NCI-H2196 treated with DMSO at 0.1 percent for 48 hours (cell line): ENCODE data around the gene NIPSNAP2.
"Not testable (repeated sequence)": the region's sequence is repeated elsewhere in the genome, so short reads cannot be mapped to it uniquely, and the experiment has no call there.

Experiments used
- DNase-seq: peaks from one replicate; lab custom pipeline; 2025; ENCODE audit not compliant: unreplicated experiment; lab: John Stamatoyannopoulos, UW

Gene NIPSNAP2

DNA sequence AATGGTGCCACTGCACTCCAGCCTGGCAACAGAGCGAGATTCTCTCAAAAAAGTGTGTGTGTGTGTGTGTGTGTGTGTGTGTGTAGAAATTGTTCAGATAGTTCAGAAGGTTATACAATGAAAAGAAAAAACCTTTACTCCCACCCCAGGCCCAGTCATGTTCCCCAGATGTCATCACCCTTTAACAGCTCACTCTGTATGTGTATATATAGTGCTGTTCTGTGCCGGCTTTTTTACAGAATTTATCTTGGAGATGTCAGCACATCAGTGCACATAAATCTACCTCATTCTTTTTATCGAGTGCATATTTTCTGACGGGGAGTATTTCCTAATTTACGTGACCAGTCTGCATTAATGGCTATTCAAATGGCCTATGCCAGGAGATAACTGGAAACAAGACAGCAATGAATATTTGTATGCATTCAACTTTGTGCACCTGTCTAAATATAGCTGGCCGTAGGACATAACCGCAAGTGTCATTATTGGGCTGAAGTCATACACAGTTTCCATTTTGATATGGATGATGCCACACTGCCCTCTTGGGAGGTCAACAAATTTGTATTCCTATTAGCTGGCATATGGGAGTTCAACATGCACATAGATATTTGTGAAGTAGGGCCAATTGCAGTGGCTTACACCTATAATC, 11.7 kb downstream of the NIPSNAP2 start:
- peak; percentile 77 for DNase-seq

DNA sequence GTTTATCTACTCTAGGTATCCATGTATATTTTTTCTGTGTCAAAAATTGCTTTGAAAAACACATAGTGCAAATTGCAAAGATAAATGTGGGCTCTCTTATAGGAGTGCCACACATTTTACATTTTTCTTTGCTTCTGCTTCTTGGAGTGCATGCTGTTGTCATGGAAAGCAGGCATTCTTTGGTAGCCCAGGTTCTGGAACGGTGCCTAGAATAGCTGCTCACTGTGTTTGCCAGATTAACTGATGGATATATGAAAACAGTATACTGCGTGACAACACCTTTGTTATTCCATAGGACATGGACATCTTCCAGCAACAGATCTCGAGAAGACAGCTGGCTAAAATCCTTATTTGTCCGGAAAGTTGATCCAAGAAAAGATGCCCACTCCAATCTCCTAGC, 13.4 kb downstream of the NIPSNAP2 start:
- DNase-seq, result peak; percentile 68

DNA sequence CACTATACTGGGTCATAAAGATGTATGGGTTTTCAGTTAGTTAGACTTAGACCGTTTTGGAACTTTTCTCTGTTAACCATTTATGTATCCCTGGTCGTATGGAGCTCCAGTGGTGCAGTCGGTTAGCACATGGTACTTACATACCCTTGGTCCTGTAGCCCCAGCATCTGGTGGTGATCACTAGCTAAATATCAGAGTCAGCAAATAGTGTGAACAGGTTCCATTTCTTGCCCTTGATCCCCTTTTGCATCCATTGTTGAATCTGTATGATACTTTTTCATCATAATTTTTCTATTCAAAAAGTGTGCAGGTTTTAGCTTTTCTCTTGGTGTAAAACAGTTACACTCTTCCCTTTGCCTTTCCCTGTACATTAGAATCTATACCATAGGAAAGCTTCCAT, 15.9 kb downstream of the NIPSNAP2 start:
- DNase-seq, result no peak

DNA sequence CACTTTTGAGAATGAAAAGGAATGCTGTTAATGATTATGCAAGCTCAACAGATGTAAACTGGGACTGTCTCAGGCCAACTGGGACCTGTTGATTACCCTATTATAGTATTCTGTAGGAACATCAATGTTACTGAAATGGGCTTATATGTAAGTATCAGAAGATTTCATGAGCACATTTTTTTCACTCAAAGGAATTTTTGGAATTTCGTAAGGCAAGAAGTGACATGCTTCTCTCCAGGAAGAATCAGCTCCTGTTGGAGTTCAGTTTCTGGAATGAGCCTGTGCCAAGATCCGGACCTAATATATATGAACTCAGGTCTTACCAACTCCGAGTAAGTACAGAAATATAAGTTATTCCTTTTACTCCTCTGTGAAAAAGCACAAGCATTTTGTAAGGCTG, 19.2 kb downstream of the NIPSNAP2 start:
- no peak for DNase-seq

DNA sequence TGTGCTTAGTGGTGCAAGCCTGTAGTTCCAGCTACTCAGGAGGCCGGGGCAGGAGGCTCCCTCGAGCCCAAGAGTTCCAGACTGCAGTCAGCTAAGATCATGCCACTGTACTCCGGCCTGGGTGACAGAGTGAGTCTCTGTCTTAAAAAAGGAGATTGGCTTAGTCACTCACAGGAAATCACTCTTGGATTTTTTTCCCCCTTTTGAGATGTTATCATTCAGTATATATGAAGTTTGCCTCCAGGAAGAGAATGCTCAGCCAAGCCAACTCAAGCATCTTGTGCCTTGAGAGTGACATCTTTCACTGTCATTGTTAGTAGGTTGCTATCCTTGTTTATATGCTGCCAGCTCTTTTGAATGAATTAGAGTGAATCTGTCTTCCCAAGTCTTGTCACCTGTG, 28.0 kb downstream of the NIPSNAP2 start:
- no peak for DNase-seq

DNA sequence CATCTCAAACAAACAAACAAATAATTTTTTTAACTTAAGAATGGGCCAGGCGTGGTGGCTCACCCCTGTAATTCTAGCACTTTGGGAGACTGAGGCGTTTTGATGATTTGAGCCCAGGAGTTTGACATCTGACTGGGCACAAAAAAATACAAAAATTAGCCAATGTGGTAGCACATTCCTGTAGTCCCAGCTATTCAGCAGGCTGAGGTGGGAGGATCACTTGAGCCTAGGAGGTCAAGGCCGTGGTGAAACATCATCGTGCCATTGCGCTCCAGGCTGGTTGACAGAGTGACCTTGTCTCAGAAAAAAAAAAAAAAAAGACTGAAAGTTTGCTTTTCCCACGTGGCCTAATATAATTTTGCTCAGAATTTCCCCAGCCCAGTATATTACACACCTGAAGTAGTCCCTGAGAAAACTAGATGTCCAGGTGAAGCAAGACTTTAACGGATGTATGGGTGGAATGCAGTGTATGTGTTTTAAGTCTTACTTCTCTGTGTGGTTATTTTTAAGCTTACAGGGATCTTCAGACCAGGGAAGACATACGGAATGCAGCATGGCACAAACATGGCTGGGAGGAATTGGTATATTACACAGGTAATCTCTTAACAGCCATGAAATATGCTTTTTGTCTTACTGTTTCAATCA, 32.6 kb downstream of the NIPSNAP2 start:
- DNase-seq, result no peak

DNA sequence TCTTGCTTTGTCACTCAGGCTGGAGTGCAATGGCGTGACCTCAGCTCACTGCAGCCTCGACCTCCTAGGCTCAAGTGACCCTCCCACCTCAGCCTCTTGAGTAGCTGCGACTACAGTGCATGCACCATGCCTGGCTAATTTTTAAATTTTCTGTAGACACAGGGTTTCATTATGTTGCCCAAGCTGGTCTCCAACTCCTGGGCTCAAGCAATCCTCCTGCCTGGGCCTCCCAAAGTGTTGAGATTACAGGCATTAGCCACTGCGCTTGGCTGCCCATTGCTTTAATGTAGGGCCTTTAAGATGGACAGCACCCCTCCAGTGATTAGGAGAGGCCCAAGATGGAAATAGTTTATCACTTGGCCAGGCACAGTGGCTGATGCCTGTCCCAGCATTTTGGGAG, 39.4 kb downstream of the NIPSNAP2 start:
- no peak for DNase-seq

DNA sequence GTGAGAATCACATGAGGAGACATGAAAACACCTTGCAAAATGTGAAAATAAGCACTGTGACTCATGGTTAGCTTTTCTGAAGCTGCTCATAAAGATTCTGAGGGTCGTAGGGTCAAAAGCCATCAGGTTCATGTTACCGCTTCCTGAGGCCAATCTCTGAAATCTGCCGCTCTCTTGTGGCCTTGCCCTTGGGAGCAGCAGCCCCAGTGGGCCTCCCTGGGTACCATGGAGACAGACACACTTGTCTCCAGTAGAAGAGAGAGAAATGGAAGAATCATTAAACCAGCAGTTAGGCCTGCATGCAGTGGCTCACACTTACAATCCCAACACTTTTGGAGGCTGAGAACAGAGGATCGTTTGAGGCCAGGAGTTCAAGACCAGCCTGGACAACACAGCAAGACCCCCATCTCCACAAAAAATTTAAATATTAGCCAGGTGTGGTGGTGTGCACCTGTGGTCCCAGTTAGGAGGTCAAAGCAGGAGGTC, 42.8 kb downstream of the NIPSNAP2 start:
- DNase-seq, result peak; percentile 34

DNA sequence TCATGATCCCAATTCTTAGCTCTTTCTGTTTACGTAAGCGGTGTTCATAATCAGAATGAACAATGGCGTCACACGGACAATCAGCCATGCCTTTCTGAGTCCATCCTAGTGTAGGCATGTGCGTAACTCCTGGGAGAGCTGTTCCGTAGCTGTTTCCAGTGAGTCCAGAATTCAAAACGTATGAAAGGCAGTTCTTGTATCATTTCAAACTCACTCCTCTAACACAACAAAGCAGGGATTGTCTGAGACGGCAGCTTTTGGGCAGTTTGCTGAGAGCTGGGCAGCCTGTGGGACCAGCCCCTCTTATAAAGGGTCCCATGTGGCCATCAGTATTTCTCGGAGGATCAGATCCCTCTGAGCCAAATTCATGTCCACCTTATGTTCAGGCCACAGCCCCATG, 43.5 kb downstream of the NIPSNAP2 start:
- no peak for DNase-seq

DNA sequence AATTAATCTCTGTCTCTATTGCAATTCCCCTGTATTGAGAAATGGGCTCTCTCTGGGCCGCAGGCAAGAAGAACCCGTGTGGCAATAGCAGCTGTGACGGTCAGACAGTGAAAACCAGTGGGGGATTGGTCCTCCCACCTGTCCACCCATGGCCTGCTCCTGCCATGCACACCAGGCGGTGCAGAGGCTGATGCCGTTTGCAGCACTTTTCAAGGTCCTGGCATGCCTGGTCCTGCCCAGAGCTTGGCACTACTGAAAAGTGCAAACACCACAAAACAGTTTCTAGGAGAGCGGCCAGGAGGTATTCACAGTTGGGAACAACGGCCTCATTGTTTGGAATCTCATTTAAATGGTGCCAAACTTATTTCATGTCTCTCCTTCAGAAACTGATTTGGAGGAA, 45.3 kb downstream of the NIPSNAP2 start:
- DNase-seq, result peak; percentile 95

DNA sequence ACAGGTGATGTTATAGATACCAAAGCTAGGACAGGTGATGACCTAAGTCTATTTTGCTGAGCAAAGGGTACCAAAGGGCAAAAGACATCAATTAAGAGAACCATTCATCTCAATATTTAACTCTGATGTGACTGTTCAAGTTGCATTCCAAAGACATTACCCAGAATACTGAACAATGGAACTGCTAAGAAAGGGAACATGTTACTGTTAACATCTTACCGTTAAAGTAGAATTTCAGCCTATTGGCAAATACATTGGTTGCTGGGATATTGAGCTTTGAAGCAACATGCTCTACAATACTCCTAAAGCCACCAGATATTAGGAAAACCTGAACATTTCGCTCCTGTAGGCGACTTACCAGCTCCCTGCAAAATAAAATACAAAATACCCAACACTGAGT, 52.6 kb downstream of the NIPSNAP2 start:
- DNase-seq, result not testable (repeated sequence)

DNA sequence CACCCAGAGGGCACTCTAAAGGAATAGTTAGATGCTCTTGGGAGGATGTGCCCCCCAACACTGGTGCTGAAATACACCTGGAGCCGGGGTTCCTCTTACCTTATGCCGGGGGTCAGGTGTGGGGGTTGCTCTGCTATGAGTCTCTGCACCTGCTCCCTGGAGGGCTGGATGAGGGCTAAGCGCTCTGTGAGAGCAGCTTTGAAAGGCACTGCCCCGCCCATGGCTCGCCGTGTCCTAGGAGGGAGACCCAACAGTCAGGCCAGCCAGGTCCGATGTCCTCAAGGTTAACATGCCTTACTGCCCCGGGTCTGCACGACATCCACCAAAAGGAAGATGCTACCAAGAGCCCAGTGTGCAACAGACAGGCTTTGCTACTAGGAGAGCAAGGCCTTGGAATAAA, 55.1 kb downstream of the NIPSNAP2 start:
- DNase-seq, result no peak

DNA sequence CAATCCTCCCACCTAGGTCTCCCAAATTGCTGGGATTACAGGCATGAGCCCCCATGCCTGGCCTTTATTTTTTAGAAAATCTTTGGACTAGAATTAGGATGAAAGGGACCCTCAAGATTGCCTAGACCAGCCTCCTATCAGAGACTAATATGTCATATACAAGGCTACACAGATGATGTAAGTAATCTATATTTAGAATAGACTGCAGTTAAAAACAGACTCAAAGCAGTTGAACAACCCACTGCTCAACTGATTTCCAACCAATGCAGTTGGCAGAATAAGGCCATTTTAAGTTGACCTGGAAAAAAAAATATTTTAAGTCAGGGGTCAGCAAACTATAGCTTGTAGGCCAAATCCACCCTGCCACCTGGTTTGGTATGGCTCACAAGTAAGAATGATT, 59.1 kb downstream of the NIPSNAP2 start:
- DNase-seq, result no peak

DNA sequence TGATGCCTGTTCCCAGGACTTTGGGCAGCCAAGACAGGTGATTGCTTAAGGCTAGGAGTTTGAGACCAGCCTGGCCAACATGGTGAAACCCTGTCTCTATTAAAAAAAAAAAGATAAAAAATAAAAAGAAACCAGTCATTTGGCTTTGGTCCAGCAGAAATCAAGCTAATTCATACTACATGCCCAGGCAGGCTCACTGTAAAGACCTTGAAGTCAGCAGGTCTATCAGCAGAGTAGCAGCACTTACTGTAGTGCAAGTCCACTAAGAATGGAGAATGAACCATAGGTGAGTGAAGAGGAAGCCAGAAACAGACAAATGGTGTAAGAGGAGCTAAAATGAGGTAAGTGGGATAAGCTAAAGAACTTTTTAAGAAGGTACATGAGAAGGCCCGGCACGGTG, 62.2 kb downstream of the NIPSNAP2 start:
- peak; percentile 31 for DNase-seq

DNA sequence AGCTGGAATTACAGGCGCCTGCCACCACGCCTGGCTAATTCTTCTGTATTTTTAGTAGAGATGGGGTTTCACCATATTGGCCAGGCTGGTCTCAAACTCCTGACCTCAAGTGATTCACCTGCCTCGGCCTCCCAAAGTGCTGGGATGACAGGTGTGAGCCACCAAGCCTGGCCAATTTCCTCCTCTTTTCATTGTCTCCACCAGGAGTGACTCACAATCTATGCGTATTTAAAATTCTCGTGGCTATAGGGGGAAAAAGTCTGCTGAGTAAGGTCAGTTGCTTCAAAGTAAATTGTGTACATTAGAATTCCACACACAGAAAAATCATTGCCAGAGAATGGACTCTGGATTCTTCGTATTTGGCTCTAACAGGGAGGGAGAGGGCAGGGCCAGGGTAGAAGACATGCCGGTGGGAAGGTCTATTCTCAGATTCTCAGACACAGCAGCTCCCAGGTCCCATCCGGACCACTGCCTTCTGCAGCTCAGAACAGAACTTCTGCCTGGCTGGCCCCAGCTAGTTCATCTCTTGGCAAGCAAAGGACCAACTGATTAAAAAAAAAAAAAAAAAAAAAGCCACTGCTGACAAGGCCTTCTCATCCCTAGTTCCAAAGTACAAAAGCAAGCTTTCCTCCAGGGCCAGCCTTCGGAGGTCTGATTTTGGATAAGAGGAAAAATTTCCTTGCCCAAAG, 64.7 kb downstream of the NIPSNAP2 start:
- no peak for DNase-seq

DNA sequence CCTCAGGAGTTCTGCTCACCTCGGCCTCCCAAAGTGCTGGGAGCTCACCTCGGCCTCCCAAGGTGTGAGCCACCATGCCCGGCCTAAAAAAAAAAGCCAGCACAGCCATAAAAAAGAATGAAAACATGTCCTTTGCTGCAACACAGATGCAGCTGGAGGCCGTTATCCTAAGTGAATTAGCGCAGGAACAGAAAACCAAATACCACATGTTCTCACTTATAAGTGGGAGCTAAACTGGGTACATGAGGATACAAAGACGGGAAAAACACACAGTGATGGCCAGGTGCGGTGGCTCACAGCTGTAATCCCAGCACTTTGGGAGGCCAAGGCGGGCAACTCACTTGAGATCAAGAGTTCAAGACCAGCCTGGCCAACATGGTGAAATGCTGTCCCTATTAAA, 66.0 kb downstream of the NIPSNAP2 start:
- no peak for DNase-seq

DNA sequence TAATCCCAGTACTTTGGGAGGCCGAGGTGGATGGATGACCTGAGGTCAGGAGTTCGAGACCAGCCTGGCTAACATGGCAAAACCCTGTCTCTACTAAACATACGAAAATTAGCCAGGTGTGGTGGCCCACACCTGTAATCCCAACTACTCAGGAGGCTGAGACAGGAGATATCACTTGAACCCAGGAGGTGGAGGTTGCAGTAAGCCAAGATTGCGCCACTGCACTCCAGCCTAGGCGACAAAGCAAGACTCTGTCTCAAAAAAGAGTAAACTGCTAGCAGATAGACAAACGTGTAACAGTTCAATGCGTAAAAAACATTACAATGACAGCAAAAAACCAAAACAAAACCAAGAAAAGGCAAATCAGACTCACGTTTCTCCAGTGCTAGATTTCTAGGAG, 67.2 kb downstream of the NIPSNAP2 start:
- DNase-seq, result not testable (repeated sequence)

DNA sequence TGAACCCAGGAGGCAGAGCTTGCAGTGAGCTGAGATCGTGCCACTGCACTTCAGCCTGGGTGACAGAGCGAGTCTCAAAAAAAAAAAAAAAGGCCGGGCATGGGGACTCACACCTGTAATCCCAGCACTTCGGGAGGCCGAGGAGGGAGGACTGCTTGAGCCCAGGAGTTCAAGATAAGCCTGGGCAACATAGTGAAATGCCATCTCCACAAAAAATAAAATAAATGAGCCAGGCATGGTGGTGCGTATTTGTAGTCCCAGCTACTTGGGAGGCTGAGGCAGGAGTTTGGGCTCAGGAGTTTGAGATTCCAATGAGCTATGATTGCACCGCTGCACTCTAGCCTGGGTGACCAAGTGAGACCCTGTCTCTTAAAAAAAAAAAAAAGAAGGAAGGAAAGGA, 68.2 kb downstream of the NIPSNAP2 start:
- not testable (repeated sequence) for DNase-seq

DNA sequence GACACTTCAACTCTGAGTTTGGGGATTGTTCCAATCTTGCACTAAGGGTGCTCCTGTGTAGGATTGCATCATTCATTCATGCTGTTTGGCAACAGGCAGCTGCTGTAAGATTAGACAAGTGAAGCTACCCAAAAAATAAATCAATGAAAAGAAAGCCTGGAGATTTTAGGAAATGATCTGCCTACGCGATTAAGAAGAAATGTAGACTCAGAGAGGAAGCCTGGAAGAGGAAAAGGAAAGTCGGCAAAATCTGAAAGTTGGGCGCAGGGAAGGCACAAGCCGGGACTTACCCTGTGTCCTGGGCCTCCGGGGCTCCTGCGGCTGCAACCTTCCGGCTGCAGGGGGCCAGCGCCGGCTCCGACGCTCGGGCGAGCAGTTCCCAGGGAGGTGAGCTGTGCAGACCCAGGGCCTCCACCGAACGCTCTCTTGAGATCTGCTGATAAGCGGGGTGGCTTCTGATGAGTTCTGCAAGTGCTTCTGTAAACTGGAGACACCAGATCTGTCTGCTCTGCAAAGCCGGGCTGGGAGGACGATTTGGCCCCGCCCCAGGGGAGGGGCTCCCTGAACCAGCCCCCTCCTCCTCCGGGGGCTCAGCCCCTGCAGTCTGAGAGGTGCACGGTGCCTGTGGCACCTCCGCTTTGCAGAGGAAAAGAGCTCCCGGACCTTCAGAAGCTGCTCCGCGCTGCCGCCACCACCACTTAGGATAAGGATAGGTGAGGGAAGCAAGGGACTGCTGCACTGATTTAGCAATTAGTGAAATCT, 69.5 kb downstream of the NIPSNAP2 start:
- peak; percentile 93 for DNase-seq

DNA sequence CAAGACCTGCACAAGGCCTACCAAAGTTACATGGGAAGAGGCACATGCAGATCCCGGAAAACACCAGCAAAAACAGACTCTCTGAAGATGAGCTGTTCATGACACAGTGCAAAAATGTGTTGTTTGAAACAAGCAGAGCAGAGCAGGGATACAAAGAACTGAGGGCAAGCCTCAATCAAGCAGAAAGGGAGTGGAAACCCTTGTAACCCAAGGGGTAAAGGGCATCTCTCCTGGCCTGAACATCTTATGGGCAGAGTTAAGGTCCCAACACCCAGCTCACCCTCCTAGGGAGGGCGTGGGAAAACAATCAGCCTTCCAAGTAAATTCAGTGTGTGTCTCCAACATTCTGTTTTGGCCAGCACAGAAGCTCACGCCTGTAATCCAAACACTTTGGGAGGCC, 76.3 kb downstream of the NIPSNAP2 start:
- no peak for DNase-seq

DNA sequence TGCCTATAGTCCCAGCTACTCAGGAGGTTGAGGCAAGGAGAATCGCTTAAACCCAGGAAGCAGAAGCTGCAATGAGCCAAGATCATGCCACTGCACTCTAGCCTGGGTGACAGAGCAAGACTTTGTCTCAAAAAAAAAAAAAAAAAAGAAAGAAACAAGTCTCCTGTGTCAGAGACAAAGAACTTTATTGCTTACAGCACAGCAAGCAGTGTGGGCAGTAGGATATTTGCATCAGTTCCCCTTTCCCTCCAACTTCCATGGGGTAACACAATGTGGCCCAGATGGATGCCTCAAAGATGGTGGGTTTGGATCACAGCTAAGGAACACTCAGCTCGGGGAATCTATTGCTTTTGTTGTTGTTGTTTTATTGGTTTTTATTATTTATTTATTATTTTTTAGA, 81.4 kb downstream of the NIPSNAP2 start:
- DNase-seq, result not testable (repeated sequence)
